ENCODE results near the gene STIM1.
A peak's percentile ranks its signal among the peaks of the same experiment; 100 is the strongest.

STIM1 gene

DNA sequence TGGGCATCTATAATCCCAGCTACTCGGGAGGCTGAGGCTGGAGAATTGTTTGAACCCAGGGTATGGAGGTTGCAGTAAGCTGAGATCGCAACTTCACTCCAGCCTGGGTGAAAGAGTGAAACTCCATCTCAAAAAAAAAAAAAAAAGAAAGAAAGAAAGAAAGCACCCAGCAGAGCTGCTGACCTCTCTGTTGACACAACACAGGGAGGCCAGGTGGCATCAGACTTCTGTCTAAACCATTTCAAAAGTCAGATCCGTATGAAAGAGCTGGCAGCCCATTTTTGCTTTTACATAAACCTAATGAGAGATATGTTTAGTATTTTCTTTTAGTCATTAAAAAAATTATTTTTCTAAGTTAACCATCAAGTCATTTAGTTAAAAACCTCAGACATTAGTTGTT lies 174.7 kb downstream of the STIM1 start (continued):
- no peak for TF ChIP-seq GLIS3 (CRISPR knock-in tag; IDR thresholded peaks at IDR 0.05)
- TF ChIP-seq ZNF8 (CRISPR knock-in tag; IDR thresholded peaks at IDR 0.05) = no peak
- no peak for TF ChIP-seq ZFP3 (CRISPR knock-in tag; IDR thresholded peaks at IDR 0.05)
- TF ChIP-seq OSR1 (CRISPR knock-in tag; IDR thresholded peaks at IDR 0.05) = no peak
- no peak for TF ChIP-seq ZNF70 (CRISPR knock-in tag; IDR thresholded peaks at IDR 0.05)
- no peak for TF ChIP-seq PPARA (CRISPR knock-in tag; IDR thresholded peaks at IDR 0.05; ENCODE audit: borderline replicate concordance)
- no peak for TF ChIP-seq TOX (CRISPR knock-in tag; IDR thresholded peaks at IDR 0.05; ENCODE audit: borderline replicate concordance)
- TF ChIP-seq ZNF565 (CRISPR knock-in tag; conservative IDR thresholded peaks at IDR 0.05; ENCODE audit: low read depth) = no peak

DNA sequence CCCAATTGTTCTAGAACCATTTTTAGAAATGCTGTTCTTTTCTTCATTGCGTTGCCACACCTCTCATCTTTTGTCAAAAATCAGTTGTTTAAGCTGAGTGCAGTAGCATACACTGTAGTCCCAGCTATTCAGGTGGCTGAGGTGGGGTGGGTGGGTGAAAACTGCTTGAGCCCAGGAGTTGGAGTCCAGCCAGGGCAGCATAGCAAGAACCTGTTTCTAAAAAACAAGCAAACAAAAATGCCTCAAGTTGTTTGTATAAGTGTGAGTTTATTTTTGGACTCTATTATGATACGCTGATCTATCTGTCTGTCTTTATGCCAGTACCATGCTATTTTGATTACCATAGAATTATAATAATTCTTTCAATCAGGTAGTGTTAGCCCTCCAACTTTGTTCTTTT lies 176.6 kb downstream of the STIM1 start:
- TF ChIP-seq SNAI2 (CRISPR knock-in tag; IDR thresholded peaks at IDR 0.05) (no peak), ZNF565 (CRISPR knock-in tag; conservative IDR thresholded peaks at IDR 0.05; ENCODE audit: low read depth) (no peak), ZC3H10 (CRISPR knock-in tag; IDR thresholded peaks at IDR 0.05) (no peak), TCF4 (CRISPR knock-in tag; IDR thresholded peaks at IDR 0.05; ENCODE audit: borderline replicate concordance) (no peak)
- TF ChIP-seq, protein P1, sequence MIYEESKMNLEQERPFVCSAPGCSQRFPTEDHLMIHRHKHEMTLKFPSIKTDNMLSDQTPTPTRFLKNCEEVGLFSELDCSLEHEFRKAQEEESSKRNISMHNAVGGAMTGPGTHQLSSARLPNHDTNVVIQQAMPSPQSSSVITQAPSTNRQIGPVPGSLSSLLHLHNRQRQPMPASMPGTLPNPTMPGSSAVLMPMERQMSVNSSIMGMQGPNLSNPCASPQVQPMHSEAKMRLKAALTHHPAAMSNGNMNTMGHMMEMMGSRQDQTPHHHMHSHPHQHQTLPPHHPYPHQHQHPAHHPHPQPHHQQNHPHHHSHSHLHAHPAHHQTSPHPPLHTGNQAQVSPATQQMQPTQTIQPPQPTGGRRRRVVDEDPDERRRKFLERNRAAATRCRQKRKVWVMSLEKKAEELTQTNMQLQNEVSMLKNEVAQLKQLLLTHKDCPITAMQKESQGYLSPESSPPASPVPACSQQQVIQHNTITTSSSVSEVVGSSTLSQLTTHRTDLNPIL (CRISPR knock-in tag; IDR thresholded peaks at IDR 0.05; ENCODE audit: low read depth) = no peak
- ATAC-seq = no peak

DNA sequence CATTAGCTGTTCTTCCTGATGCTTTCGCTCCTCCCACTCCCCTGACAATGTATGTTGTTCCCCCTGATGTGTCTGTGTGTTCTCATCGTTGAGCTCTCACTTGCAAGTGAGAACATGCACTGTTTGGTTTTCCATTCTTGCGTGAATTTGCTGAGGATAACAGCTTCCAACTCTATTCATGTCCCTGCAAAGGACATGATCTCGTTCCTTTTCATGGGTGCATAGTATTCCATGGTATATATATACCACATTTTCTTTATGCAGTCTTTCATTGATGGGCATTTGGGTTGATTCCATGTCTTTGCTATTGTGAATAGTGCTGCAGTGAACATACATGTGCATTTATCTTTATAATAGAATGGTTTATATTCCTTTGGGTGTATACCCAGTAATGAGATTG lies 180.5 kb downstream of the STIM1 start:
- TF ChIP-seq ESRRG (CRISPR knock-in tag; IDR thresholded peaks at IDR 0.05) = no peak
- peak; percentile 52; the same call in 1 of the 2 replicates for TF ChIP-seq ZNF8 (CRISPR knock-in tag; IDR thresholded peaks at IDR 0.05)
- ATAC-seq = no peak

DNA sequence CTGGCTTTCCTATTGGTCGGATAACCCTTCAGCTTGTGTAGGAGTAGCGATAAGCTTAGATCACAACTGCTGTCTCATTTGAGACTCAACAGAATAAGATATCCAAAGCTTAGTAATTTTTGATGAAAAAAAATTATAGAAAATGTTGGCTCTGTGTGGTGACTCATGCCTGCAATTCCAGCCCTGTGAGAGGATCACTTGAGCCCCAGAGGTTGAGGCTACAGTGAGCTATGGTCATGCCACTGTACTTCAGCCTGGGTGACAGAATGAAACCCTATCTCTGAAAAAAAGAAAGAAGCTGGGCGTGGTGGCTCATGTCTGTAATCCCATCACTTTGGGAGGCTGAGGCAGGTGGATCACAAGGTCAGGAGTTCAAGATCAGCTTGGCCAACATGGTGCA lies 183.5 kb downstream of the STIM1 start:
- no peak for TF ChIP-seq SNAI2 (CRISPR knock-in tag; IDR thresholded peaks at IDR 0.05)
- no peak for TF ChIP-seq ZNF565 (CRISPR knock-in tag; conservative IDR thresholded peaks at IDR 0.05; ENCODE audit: low read depth)
- TF ChIP-seq, protein P2, sequence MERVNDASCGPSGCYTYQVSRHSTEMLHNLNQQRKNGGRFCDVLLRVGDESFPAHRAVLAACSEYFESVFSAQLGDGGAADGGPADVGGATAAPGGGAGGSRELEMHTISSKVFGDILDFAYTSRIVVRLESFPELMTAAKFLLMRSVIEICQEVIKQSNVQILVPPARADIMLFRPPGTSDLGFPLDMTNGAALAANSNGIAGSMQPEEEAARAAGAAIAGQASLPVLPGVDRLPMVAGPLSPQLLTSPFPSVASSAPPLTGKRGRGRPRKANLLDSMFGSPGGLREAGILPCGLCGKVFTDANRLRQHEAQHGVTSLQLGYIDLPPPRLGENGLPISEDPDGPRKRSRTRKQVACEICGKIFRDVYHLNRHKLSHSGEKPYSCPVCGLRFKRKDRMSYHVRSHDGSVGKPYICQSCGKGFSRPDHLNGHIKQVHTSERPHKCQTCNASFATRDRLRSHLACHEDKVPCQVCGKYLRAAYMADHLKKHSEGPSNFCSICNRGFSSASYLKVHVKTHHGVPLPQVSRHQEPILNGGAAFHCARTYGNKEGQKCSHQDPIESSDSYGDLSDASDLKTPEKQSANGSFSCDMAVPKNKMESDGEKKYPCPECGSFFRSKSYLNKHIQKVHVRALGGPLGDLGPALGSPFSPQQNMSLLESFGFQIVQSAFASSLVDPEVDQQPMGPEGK (CRISPR knock-in tag; IDR thresholded peaks at IDR 0.05; ENCODE audit: borderline replicate concordance) = no peak
- TF ChIP-seq ESRRG (CRISPR knock-in tag; IDR thresholded peaks at IDR 0.05) = no peak
- no peak for TF ChIP-seq ARNTL (CRISPR knock-in tag; IDR thresholded peaks at IDR 0.05; ENCODE audit: borderline replicate concordance, low read depth)
- TF ChIP-seq ZFP3 (CRISPR knock-in tag; IDR thresholded peaks at IDR 0.05) = no peak
- TF ChIP-seq BACH2 (CRISPR knock-in tag; IDR thresholded peaks at IDR 0.05; ENCODE audit: borderline replicate concordance) = no peak
- no peak for TF ChIP-seq OSR1 (CRISPR knock-in tag; IDR thresholded peaks at IDR 0.05)
- TF ChIP-seq ZNF8 (CRISPR knock-in tag; IDR thresholded peaks at IDR 0.05) = no peak
- TF ChIP-seq, protein P1 (CRISPR knock-in tag; IDR thresholded peaks at IDR 0.05; ENCODE audit: low read depth) = no peak
- peak; percentile 88 for ATAC-seq

DNA sequence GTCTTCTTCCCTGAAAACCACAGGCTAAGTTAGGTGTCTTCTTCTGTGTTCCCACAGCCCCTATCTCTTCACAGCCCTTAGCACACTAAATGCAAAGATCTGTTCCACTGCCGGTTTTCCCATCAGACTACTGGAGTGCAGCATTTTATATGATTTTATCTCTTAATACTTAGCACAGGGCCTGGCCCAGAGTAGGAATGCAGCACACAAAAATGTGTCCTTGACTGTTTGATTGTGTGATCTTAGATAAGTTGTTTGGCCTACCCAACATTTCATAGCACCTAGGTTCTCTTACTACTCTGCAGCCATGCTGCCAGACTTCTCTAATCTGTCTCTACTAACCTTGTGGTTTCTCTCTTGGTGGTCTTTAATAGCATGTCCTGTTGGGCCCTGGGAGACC lies 185.0 kb downstream of the STIM1 start:
- ATAC-seq = no peak
- TF ChIP-seq GLIS3 (CRISPR knock-in tag; IDR thresholded peaks at IDR 0.05) (no peak), TCF4 (CRISPR knock-in tag; IDR thresholded peaks at IDR 0.05; ENCODE audit: borderline replicate concordance) (no peak), ESRRG (CRISPR knock-in tag; IDR thresholded peaks at IDR 0.05) (no peak), ZFP30 (CRISPR knock-in tag; IDR thresholded peaks at IDR 0.05) (no peak), CSDC2 (CRISPR knock-in tag; IDR thresholded peaks at IDR 0.05) (no peak)

DNA sequence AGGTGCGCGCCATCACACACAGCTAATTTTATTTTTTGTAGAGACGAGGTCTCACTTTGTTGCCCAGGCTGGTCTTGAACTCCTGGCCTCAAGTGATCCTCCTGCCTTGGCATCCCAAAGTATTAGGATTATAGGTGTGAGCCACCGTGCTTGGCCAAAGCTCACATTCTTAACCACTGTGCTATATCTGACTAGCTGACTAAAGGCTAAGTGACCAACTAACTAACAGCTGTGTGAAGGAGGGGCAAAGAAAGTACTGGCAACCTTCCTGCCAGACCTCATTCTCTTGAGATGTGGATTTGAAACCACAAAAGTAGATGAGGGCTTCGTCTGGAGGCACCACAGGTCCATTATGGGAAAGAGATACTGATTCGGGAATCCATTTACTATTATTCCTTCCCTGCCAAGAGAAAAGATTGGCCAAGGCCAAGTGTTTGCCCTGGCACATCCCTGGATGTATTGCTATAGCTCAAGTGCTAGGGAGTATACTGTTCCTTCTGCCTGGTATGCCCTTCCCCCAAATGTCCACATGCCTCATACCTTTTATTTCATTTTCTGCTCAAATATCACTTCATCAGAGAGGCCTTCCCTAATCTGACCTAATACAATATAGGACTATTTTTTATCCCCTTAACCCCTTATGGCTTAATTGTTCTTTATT lies 186.4 kb downstream of the STIM1 start:
- no peak for ATAC-seq
- TF ChIP-seq ZNF70 (CRISPR knock-in tag; IDR thresholded peaks at IDR 0.05) (no peak), GLIS3 (CRISPR knock-in tag; IDR thresholded peaks at IDR 0.05) (no peak), PPARA (CRISPR knock-in tag; IDR thresholded peaks at IDR 0.05; ENCODE audit: borderline replicate concordance) (no peak), ZFP30 (CRISPR knock-in tag; IDR thresholded peaks at IDR 0.05) (no peak), RARB (CRISPR knock-in tag; IDR thresholded peaks at IDR 0.05) (no peak), CSDC2 (CRISPR knock-in tag; IDR thresholded peaks at IDR 0.05) (no peak), ESRRG (CRISPR knock-in tag; IDR thresholded peaks at IDR 0.05) (no peak)
- TF ChIP-seq, protein P3, sequence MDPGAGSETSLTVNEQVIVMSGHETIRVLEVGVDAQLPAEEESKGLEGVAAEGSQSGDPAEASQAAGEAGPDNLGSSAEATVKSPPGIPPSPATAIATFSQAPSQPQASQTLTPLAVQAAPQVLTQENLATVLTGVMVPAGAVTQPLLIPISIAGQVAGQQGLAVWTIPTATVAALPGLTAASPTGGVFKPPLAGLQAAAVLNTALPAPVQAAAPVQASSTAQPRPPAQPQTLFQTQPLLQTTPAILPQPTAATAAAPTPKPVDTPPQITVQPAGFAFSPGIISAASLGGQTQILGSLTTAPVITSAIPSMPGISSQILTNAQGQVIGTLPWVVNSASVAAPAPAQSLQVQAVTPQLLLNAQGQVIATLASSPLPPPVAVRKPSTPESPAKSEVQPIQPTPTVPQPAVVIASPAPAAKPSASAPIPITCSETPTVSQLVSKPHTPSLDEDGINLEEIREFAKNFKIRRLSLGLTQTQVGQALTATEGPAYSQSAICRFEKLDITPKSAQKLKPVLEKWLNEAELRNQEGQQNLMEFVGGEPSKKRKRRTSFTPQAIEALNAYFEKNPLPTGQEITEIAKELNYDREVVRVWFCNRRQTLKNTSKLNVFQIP (CRISPR knock-in tag; IDR thresholded peaks at IDR 0.05; ENCODE audit: borderline replicate concordance, low read depth) = no peak
- TF ChIP-seq, protein P4, sequence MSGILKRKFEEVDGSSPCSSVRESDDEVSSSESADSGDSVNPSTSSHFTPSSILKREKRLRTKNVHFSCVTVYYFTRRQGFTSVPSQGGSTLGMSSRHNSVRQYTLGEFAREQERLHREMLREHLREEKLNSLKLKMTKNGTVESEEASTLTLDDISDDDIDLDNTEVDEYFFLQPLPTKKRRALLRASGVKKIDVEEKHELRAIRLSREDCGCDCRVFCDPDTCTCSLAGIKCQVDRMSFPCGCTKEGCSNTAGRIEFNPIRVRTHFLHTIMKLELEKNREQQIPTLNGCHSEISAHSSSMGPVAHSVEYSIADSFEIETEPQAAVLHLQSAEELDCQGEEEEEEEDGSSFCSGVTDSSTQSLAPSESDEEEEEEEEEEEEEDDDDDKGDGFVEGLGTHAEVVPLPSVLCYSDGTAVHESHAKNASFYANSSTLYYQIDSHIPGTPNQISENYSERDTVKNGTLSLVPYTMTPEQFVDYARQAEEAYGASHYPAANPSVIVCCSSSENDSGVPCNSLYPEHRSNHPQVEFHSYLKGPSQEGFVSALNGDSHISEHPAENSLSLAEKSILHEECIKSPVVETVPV (CRISPR knock-in tag; IDR thresholded peaks at IDR 0.05) = no peak
- TF ChIP-seq, protein P5, sequence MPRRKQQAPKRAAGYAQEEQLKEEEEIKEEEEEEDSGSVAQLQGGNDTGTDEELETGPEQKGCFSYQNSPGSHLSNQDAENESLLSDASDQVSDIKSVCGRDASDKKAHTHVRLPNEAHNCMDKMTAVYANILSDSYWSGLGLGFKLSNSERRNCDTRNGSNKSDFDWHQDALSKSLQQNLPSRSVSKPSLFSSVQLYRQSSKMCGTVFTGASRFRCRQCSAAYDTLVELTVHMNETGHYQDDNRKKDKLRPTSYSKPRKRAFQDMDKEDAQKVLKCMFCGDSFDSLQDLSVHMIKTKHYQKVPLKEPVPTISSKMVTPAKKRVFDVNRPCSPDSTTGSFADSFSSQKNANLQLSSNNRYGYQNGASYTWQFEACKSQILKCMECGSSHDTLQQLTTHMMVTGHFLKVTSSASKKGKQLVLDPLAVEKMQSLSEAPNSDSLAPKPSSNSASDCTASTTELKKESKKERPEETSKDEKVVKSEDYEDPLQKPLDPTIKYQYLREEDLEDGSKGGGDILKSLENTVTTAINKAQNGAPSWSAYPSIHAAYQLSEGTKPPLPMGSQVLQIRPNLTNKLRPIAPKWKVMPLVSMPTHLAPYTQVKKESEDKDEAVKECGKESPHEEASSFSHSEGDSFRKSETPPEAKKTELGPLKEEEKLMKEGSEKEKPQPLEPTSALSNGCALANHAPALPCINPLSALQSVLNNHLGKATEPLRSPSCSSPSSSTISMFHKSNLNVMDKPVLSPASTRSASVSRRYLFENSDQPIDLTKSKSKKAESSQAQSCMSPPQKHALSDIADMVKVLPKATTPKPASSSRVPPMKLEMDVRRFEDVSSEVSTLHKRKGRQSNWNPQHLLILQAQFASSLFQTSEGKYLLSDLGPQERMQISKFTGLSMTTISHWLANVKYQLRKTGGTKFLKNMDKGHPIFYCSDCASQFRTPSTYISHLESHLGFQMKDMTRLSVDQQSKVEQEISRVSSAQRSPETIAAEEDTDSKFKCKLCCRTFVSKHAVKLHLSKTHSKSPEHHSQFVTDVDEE (CRISPR knock-in tag; IDR thresholded peaks at IDR 0.05) = no peak

All from SK-N-SH treated with all-trans-retinoic acid at 6 μM for 48 hours (cell line).